Progenitor cell of endocrine pancreas (in vitro differentiated cells): Measurements from ENCODE around the gene SEC63. TPM values are rescaled to one million over a fixed set of nuclear protein-coding genes. Genes with fewer than 3 reads are reported as not detected.

Source experiments
- DNase-seq: peaks from one replicate; pipeline ENCODE4 v3.0.0; 2021; ENCODE audit warnings: low spot score; ENCODE audit not compliant: unreplicated experiment
- H3K27ac Mint-ChIP-seq: 2 replicates; pipeline ENCODE4 v1.8.0; 2021; ENCODE audit warnings: mild to moderate bottlenecking, moderate library complexity, mixed read lengths
- H3K27me3 Mint-ChIP-seq: 2 replicates; pipeline ENCODE4 v1.8.0; 2021; ENCODE audit warnings: mixed read lengths
- H3K36me3 Mint-ChIP-seq: 2 replicates; pipeline ENCODE4 v1.8.0; 2022; ENCODE audit warnings: mixed read lengths; ENCODE audit not compliant: insufficient read depth
- H3K4me1 Mint-ChIP-seq: 2 replicates; pipeline ENCODE4 v1.8.0; 2021; ENCODE audit warnings: low read depth, mixed read lengths
- H3K4me3 Mint-ChIP-seq: 2 replicates; pipeline ENCODE4 v1.8.0; 2021; ENCODE audit warnings: low read depth, mild to moderate bottlenecking, moderate library complexity, mixed read lengths
- H3K9me3 Mint-ChIP-seq: 2 replicates; pipeline ENCODE4 v1.8.0; 2021; ENCODE audit warnings: low read depth, mixed read lengths
- total RNA-seq: library from RNA; stranded (reverse); gene quantifications from 2 replicates; pipeline ENCODE4 v1.2.1, GENCODE V29; 2021
- TF ChIP-seq, protein P1 (sequence below): fragments of 200-600 bp; sonication (generic); IDR thresholded peaks from one replicate; pipeline ENCODE4 v1.5.0; 2021; ENCODE audit warnings: antibody characterized with exemption, mild to moderate bottlenecking; ENCODE audit not compliant: unreplicated experiment

SEC63 gene
- total RNA-seq, 1 donor from 2014 or later: 112 TPM

DNA sequence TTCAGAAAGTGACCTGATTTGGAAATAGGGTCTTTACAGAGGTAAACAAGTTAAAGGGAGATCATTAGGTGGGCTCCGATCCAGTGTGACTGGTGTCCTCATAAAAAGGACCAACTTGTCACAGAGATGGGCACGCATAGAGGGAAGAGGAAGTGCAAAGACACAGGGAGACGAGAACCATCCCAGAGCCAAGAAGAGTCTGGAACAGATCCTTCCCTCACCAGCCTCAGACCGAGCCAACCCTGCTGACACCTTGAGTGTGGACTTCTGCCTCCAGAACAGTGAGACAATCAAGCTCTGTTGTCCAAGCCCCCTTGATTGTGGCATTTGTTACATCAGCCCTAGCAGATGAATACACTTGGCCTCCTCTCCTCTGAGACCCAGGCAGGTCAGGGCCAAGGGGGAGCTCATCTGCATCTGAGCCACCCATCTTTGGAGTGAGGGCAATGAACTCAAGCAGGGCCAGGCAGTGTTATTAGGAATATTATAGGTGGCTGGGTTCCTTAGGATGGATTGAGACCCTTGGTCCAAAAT is 111.7 kb downstream of the SEC63 start:
- Mint-ChIP-seq H3K4me1 (no peaks in the 10 kb centered on the region), H3K27ac (no peak overlapping the region), H3K4me3 (no peak overlapping the region), H3K9me3 (no peaks in the 10 kb centered on the region), H3K36me3 (no peaks in the 10 kb centered on the region), H3K27me3 (peaks cover 24% of the 10 kb centered on the region)
- no peak for DNase-seq
- TF ChIP-seq, protein P1, sequence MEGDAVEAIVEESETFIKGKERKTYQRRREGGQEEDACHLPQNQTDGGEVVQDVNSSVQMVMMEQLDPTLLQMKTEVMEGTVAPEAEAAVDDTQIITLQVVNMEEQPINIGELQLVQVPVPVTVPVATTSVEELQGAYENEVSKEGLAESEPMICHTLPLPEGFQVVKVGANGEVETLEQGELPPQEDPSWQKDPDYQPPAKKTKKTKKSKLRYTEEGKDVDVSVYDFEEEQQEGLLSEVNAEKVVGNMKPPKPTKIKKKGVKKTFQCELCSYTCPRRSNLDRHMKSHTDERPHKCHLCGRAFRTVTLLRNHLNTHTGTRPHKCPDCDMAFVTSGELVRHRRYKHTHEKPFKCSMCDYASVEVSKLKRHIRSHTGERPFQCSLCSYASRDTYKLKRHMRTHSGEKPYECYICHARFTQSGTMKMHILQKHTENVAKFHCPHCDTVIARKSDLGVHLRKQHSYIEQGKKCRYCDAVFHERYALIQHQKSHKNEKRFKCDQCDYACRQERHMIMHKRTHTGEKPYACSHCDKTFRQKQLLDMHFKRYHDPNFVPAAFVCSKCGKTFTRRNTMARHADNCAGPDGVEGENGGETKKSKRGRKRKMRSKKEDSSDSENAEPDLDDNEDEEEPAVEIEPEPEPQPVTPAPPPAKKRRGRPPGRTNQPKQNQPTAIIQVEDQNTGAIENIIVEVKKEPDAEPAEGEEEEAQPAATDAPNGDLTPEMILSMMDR: no peak

DNA sequence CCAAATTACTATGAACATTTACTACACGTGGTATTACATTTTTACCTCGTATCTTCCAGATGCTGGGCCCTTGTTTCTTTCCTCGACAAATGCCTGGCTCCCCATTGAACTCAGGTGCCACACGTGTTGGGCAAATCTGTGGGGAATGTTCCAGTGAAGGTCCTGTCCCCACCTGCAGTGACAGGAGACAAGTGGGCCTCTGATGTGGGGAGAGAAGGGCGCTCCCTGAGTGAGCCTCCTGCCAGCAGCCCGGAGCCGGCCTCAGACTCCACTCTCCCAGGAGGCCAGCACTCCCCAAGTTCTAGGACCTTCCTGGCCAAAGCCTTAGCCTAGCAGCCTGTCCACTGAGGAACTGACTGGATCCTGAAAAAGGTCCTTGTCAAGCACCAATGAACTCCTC is 112.2 kb downstream of the SEC63 start:
- Mint-ChIP-seq H3K4me1 (no peaks in the 10 kb centered on the region), H3K36me3 (no peaks in the 10 kb centered on the region), H3K27me3 (peaks cover 24% of the 10 kb centered on the region), H3K4me3 (no peak overlapping the region), H3K9me3 (no peaks in the 10 kb centered on the region), H3K27ac (no peak overlapping the region)
- TF ChIP-seq, protein P1: no peak
- DNase-seq: no peak

DNA sequence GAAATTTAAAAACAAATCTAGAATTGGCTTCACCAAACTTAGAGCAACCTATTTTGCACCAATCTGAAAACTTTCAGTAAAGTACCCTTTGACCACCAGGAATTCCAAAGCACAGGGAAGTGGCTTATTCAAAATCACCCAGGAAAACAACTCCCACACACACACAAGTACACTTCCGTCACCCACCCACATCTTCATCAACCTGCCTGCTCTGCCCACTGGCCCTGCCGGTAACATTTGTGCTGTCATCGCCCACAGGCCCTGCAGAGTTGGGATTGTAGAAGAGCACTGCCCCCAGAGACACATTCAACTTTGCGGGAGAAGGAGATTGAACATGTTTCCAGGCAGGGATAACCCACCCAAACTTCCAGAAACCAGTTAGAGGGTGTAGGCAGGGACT is 114.6 kb downstream of the SEC63 start:
- TF ChIP-seq, protein P1: no peak
- no peak overlapping the region for H3K27ac Mint-ChIP-seq
- H3K36me3 Mint-ChIP-seq: no peaks in the 10 kb centered on the region
- peaks cover 24% of the 10 kb centered on the region for H3K27me3 Mint-ChIP-seq
- DNase-seq: no peak
- H3K4me1 Mint-ChIP-seq: no peaks in the 10 kb centered on the region
- no peak overlapping the region for H3K4me3 Mint-ChIP-seq
- no peaks in the 10 kb centered on the region for H3K9me3 Mint-ChIP-seq

DNA sequence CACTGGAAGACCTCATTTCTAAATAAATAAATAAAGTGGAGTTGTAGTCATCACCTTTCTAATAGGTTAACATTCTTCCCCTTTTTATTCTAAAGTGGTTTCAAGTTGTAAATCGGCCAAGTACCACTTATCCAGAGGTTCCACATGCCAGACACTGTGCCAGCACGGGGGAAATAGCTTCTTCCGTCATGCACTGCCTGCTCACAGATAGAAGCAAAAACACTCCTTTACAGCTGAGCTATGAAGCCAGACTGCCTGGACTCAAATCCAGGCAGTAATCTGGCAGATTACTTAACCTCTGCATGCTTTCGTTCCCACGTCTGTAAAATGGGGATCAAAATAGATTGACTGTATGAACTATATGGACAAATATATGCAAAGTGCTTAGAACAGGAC is 116.7 kb downstream of the SEC63 start:
- Mint-ChIP-seq H3K36me3 (no peaks in the 10 kb centered on the region), H3K27ac (no peak overlapping the region), H3K27me3 (peaks cover 7% of the 10 kb centered on the region), H3K4me3 (no peak overlapping the region), H3K9me3 (no peaks in the 10 kb centered on the region), H3K4me1 (no peaks in the 10 kb centered on the region)
- TF ChIP-seq, protein P1: no peak
- no peak for DNase-seq

DNA sequence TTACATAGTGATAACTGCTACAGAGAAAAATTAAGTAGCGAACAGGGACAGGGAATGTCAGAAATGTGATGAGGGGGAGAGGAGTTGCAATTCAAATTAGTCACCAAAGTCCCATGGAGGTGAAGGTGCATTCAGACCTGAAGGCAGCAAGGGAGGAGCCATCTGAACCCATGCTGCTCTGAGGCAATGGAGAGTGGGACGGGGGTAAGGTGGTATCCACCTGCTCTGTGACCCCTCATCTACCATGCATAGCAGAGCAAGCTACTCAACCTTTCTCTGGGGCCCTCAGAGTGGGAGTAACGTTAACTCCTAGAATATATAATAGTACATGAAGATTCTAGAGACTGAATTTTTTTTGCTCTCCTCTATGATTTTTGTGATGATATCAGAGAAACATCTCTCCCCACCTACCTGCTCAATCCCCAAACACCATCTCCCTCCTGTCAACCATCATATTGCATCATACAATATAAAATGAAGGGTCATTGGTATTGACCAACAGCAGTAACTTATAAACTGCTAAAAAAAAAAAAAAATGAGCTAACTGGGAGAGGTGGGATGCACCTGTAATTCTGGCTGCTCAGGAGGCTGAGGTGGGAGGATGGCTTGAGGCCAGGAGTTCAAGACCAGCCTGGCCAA is 117.3 kb downstream of the SEC63 start:
- no peak overlapping the region for H3K27ac Mint-ChIP-seq
- H3K4me1 Mint-ChIP-seq: no peaks in the 10 kb centered on the region
- no peak for DNase-seq
- no peaks in the 10 kb centered on the region for H3K9me3 Mint-ChIP-seq
- no peaks in the 10 kb centered on the region for H3K36me3 Mint-ChIP-seq
- TF ChIP-seq, protein P1: no peak
- peaks cover 3% of the 10 kb centered on the region for H3K27me3 Mint-ChIP-seq
- H3K4me3 Mint-ChIP-seq: no peak overlapping the region
